Cortex of kidney (tissue), 1 donor: ENCODE data around the gene SMURF2.
"Not testable (repeated sequence)": the region's sequence is repeated elsewhere in the genome, so short reads cannot be mapped to it uniquely, and the experiment has no call there.

Experiments
- DNase-seq: peaks from one replicate; lab custom pipeline; 2025; lab: John Stamatoyannopoulos, UW

SMURF2 gene

GRCh38 chr17:64596439-64596838, 65.7 kb downstream of the SMURF2 start:
- no peak for DNase-seq

DNA sequence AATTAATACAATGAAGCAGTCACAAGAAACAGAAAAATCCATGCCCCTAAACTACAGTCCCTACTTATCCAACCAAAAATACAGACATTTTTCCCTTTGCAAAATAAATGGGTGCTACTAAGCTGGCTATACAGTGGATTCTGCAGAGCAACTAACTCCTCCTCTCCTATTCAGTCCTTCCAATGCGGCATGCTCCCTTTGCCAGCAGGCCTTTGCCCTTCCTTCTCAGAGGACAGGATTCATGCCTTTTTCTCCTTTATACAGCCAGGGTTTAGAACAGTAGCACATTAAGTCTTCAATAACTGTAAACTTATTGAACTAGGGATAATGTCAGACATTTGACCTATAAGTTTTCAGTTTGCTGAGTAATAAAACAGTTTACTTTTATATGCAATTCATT, 70.2 kb downstream of the SMURF2 start:
- no peak for DNase-seq

DNA sequence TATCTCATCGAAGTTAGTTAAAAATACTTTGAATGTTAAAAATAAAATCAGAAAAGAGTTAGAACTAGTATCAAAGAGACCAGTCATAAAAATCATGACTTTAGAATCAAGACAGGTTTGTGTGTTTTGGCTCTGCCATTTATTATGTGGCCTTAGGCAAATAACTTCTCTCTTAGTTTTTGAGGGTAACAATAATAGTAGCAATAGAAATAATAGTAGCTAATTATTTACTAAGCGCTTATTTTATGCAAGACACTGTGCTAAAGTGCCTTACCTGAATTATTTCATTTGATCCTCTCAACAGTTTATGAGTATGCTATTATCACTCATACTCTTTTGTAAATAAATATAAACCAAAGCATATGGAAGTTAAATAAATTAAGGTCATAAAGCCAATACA, 77.0 kb downstream of the SMURF2 start:
- DNase-seq, result no peak

DNA sequence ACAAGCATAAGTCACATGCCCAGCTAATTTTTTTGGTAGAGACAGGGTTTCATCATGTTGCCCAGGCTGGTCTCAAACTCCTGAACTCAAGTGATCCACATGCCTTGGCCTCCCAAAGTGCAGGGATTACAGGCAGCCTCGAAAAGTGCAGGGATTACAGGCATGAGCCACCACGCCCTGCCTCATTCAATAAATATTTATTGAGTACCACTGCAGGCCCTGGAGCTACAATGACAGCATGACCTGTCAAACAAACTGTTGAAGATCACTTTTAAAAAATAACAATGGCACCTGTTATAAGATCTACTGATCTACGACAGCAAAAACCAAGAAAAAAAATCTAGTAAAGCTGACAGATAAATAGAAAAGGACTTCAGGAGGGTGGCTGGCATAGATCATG, 79.1 kb downstream of the SMURF2 start:
- no peak for DNase-seq

- DNase-seq, result no peak
These were observed 81.5 kb downstream of the SMURF2 start for GRCh38 chr17:64580384-64581315.

DNA sequence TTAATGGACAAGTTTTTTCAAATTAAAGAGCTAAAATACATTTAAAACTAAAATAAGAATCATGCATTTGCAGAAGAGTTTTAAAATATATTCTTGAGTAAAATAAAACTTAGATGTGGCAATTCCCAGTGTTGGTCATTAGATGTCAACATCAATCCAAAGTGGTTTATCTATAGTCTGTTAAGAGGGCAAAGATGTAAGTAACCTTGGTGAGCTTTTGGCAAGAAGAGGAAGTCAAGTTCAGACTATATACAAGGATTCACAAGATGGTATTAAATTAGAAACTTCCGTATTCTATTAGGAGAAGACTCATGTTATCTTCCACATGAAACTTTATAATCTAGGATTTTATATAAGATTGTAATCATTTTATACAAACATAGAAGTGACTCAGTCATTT, 82.2 kb downstream of the SMURF2 start:
- DNase-seq, result no peak

- not testable (repeated sequence) for DNase-seq
These were observed 85.1 kb downstream of the SMURF2 start for GRCh38 chr17:64577025-64577424.

DNA sequence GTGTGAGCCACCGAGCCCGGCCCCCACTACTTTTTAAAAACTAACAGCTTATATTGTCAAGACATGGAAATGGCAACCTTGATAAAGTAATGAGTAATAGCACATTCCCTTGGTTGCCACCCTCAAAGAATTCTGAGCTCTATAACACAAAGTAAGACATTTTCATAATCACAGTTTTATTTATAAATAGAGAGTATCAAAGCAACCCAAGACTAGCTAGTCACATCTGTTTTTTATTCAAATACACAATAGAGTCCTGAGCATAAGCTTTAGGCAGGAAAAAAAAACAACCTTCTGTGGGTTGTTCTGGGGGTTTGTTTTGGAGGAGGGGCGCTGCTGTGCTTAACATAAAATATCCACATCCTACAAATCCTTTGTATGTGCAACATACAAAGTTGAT, 86.7 kb downstream of the SMURF2 start:
- DNase-seq, result no peak

DNA sequence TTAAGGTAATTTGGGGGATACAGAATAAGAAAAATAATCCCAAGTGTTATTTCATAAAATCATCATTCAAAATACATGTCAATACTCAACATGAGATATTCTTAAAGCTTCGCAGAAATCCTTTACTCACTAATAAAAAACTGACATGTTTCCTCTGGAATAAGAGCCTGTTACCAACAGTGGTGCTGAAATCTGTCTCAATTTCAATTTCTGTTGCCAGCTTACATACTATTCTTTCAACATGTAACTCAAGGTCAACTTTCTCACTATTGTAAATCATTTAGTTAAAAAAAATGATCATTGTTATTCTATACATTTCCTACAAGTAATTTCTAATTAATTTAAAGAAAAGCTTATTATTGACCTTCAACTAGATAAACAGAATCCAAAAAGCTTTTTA, 87.5 kb downstream of the SMURF2 start:
- no peak for DNase-seq

GRCh38 chr17:64573214-64573613, 88.9 kb downstream of the SMURF2 start:
- no peak for DNase-seq

DNA sequence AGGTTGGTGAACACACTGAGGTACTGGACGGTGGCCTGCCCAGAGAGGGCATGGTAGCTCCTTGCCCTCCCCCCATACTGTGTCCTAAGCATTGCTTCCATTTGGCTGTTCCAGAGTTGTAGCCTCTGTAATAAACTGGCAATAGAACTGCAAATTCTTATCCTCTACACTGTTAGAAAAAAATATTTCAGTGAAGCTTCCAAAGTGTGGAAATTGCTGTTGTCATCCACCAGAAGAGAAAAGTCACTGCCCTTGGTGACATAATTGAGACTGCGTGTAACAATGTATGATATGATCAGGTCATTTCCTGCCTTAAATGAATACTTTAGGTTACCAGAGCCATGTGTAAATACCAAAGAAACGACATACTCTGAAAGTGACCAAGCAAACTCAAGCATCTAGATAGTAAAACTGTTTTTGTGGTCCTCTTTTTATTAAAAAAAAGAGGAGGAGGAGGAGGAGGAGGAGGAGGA, 89.4 kb downstream of the SMURF2 start:
- no peak for DNase-seq

GRCh38 chr17:64571746-64572145, 90.4 kb downstream of the SMURF2 start:
- DNase-seq, result no peak

DNA sequence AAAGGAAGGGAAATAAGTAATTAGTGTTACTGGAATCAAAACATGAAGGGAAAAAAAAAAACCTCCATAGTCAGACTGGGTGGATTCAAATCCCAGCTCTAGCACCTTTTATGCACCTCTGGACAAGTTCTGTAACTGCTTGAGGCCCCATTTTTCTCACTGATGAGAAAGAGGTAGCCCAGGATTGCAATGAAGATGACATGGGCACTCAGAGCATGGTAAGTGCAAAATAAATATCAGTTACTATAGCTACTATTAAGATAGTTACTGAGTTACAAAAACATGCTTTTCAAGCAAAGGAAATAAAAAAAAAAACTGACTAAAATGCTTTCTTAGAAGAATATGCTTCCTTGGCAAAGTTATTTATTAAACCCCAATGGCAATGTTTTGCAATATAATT, 96.5 kb downstream of the SMURF2 start:
- no peak for DNase-seq

GRCh38 chr17:64564098-64564497, 98.0 kb downstream of the SMURF2 start:
- DNase-seq, result no peak

DNA sequence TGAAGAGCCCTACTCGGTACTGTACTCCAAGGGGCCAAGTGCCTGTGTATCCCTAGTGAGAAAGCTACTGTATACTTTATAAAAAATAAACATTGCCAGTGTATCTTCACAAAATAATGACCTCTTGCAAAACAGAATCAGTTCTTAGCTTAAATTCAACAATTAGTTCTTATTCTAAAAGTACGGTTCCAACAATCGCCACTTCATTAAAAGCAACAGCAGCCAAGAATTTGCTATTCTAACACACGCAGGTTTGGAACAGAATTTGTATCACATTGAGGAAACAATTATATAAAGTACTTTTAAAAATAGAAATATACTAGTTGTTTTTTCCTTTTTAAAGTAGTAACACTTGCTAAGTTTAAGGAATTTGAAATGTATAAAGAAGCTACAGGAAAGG, 106.8 kb downstream of the SMURF2 start:
- no peak for DNase-seq

- DNase-seq, result no peak
These were observed 108.0 kb downstream of the SMURF2 start for GRCh38 chr17:64554028-64554637.

DNA sequence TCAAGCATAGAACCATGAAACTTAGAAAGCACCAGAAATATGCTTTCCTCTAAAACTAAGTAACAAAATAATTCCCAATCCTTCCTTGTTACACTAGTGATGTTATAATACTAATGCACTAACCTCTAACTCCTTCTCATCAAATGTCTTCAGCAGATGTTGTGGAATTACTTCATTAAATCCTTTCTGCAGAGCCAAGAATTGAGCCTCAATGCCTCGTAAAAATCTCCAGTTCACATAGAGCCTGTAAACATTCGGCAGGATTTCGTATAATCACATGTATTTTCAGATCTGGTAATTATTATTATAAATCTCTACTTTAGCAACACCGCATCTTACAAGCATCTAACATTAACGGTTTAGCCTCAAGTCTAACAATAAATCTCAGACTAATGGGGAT, 110.6 kb downstream of the SMURF2 start:
- no peak for DNase-seq

DNA sequence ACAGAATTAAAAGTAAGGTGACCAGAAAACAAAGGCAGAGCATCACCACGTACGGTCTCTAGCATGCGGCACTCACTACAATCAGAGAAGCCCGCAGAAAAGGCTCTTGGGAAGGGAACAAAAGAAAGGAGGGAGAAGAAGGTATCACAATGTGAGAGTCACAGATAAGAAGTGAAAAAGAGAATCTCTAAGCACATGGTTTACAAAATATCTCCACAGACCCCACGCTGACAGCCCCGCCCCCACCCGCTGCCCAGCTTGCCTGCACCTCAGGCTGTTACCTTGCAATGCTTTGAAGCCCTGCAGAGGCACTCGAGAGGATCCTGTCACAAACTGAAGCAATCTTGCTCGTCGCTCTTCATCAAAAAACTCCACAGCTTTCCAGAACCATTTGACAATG, 114.8 kb downstream of the SMURF2 start:
- DNase-seq, result no peak

- DNase-seq, result no peak
These were observed 115.4 kb downstream of the SMURF2 start for GRCh38 chr17:64546716-64547115.

GRCh38 chr17:64544742-64545141, 117.4 kb downstream of the SMURF2 start:
- no peak for DNase-seq

DNA sequence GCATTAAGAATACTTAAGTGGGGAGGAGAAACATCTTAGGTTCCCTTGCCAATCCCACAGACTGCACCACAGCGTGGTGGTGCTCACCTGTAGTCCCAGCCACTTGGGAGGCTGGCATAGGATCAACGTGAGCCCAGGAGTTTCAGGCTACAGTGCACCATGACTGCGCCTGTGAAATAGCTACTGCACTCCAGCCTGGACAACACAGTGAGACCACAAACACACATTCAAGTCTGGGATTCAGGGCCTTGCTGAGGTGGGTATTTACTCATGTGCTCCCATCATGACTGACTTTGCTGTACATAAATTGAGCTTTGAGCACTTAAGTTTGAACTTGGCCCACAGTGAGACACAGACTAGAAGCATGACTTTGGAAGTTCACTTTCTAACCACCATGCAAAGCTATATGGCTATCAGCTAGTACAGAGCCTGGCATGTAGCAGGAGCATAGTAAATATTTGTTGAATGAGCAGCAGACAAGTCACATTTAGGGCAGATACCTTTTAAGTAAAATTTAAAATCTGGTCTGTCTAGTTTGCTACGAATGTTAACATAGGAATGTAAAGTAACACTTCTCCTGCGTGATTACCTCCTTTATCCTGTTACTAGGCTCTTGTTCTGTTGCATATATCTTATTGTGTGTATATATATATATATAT, 121.9 kb downstream of the SMURF2 start:
- no peak for DNase-seq

DNA sequence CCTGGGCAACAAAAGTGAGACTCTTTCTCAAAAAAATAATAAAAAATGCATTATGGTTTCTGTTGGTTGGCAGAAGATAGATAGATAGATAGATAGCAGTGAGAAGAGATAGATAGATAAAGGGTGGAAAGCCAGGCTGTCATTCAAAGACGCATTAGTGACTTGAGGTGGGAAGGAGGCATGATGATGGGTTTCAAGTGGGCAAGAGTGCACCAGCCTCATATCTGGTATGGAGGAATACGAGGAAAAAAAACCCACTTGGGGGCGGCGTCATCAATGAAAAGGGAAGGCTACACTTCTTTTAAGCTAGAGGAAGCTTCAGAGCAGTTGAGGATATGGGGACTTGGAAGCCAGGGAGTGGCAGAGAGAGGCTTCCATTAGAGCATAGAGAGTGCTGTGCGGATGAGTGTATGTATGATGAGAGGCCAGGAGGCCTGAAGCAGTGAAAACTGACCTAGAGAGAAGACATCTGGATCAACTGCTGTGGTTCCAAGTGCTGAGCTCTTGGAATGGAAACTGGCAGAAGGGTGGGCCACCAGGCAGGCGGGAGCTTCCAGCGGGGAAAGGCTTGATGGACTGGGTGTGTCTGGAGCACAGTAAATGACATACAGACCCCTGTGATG, 123.5 kb downstream of the SMURF2 start:
- DNase-seq, result no peak
